NCI-H2081 treated with DMSO at 0.1 percent for 48 hours (cell line): ENCODE data around the gene MRPS30.
"Not testable (repeated sequence)": the region's sequence is repeated elsewhere in the genome, so short reads cannot be mapped to it uniquely, and the experiment has no call there.

Source experiments
- DNase-seq: peaks from one replicate; lab custom pipeline; 2025; lab: John Stamatoyannopoulos, UW

The MRPS30 gene

GRCh38 chr5:44808435-44809214 is at the start of gene MRPS30:
TSS of gene MRPS30 (plus strand) at chr5:44808947. CDS start at chr5:44808963, 16 bp downstream.
- DNase-seq: peak; percentile 100

GRCh38 chr5:44769200-44769876 is 39.4 kb upstream of the MRPS30 start:
- no peak for DNase-seq

DNA sequence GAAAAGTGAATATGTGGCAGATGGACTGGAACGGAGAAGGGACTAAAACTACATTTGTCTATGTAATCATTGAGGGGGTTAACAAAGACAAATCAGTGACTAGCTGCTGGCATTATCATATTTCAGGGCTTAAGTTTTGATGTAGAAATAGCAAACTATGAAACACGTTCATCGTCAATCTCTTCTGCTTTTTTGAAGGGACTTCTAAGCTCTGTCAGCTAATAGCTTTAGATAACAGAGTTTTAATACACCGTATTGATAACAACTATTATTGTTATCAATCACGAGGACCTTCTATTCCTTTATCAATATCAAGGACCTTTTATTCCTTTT is 38.9 kb upstream of the MRPS30 start:
- DNase-seq: no peak

DNA sequence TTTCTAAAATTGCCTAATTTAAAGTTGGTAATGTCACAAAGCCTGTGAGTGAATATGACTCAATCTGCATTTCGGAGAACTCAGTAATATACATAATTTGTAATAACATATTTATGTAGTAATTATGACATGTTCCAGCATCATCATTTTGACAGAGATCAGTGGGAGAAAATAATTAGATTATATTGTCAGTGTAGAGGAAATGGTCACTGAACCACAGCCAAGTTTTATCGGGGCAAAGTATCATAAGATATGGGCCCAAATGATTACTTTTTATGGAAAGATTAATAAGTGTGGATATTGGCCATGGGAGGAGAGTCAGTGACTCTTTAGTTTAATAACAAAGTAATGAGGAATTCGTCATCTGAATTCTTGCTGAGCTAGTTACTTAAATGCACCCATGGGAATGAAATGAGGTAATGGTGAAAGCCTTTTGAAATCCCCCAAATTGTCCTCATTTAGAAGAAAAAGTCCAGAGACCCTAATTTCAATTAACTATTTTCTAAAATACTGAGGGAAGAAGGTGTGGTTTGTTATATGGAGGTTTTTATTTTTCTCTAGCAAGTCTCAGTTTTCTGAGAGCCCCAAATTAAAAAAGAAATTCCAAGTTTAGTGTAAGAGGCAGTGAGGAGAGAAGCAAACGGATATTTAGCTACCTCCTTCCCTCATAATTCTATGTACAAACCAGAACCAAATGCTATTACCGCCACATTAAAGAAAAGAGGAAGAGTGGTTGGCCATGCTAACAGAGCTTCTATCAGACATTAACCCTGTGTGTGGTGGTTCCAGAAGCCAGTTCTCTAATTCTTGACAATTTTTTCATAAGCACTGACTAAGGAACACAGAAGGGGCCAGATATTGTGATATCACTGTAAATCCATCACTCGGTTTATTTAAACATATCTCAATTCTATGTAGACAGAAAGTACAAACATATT is 37.7 kb upstream of the MRPS30 start:
- no peak for DNase-seq

GRCh38 chr5:44772397-44772796 is 36.4 kb upstream of the MRPS30 start:
- not testable (repeated sequence) for DNase-seq

DNA sequence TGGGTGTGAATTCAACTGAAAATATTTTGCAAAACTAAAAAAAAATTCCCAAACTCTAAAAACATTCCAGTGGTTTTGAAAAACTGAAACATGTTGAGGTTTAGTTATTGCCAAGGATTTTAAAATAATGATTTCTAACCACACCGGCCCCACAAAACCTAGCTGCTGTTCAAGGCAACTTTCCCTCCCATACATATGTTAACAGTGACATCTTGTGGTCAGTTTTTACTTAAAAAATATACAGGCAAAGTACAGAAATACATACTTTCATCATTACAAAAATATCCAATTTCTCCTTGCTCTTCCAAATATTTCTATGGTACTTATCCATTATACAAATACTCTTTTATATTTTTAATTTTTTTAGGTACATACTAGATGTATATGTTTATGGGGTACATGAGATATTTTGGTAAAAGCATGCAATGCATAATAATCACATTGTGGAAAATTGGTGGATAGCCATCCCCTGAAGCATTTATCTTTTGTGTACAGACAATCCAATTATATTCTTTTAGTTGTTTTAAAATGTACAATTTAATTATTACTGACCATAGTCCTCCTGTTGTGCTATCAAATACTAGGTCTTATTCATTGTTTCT is 34.4 kb upstream of the MRPS30 start:
- DNase-seq: peak; percentile 52

- no peak for DNase-seq
These were observed 29.6 kb upstream of the MRPS30 start for GRCh38 chr5:44779167-44779566.

- DNase-seq: no peak
These were observed 25.0 kb upstream of the MRPS30 start for GRCh38 chr5:44783634-44784315.

DNA sequence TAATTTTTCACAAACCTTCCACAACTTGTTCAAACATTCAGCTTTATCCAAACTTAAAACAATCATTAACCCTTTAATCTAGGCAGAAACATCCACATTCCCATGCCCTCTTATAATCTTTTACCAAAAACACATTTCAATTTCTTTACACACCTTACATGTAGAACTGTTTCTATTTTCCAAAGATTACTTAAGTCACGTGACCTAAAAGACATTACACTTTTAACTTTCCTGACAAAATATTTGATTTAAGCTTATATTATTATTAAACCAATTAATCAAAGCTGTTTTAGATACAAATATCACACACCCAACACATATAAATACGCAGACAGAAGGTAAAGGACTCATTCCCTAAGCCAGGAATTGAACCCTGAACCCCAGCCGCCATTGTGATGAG is 21.0 kb upstream of the MRPS30 start:
- no peak for DNase-seq

- DNase-seq: not testable (repeated sequence)
These were observed 19.3 kb upstream of the MRPS30 start for GRCh38 chr5:44789372-44789995.

- not testable (repeated sequence) for DNase-seq
These were observed 16.6 kb upstream of the MRPS30 start for GRCh38 chr5:44792031-44792673.

DNA sequence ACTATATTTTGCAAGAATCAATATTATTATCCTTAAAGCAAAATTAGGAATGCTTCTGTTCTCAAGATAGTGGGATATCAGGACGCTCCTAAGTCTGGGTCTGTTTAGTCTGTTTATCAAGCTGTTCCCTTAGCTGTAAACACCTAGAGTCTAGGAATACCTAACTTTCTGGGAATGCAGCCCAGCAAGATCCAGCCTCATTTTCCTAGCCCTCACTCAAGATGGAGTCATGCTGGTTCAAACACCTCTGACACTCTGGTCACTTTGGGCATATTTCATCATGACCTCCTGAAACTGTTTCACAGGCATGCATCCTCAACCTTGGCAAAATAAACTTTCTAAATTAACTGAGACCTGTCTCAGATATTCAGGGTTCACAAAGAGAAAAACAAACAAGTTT is 14.4 kb upstream of the MRPS30 start:
- no peak for DNase-seq

GRCh38 chr5:44795496-44795895 is 13.3 kb upstream of the MRPS30 start:
- no peak for DNase-seq

GRCh38 chr5:44797841-44798240 is 10.9 kb upstream of the MRPS30 start:
- DNase-seq: no peak

DNA sequence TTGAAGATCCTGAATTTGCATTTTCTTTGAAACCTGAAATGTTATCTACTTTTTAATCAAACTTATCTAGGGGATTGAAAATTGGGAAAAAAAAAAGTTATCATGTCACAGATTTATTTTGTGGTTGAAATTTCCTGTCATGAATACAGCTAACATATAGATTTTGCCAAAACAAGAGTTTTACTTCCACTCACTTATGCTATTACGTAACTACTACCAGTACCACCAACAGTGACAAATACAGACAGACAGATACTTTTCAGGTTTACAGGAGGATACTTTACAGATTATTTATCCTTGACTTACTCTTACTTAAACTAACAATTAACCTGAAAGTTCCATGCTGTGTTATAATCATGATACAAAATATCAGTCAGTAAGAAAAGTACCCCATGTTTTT is 6.8 kb upstream of the MRPS30 start:
- DNase-seq: no peak

DNA sequence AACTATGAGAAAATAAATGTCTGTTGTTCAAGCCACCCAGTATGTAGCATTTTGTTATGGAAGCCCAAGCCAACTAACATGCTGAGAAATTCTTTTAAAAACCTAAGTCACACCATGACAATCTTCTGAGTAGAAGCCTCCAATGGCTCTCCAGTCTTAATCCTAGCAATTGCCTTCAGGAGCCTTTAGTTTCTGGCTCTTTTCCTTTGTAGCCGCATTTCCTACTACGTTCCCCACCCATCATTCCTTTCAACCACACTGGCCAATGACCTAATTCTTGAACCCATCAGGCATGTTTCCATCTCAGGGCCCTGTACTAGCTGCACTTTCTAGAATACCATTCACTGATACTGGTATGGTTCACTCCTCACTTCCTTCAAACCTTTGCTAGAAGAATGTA is 2.1 kb upstream of the MRPS30 start:
- DNase-seq: no peak

DNA sequence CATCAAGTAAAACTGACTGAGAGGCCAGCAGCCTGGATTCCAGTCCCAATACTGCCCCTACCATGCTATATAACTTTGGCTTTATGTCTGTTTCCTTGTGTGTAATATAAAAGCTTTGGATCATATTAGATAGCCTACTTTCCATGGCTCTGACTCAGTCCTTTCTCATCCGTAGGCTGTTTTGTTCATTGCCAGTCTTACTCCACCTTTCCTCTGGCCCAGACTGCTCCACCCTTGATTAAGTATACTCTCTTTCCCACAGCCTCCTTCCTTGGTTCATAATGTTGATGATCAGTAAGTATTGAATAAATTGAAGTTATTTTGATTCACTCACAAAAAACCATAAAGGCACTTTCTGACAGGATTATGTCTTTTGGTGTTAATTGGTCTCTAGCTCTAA is 1.5 kb upstream of the MRPS30 start:
- DNase-seq: no peak

DNA sequence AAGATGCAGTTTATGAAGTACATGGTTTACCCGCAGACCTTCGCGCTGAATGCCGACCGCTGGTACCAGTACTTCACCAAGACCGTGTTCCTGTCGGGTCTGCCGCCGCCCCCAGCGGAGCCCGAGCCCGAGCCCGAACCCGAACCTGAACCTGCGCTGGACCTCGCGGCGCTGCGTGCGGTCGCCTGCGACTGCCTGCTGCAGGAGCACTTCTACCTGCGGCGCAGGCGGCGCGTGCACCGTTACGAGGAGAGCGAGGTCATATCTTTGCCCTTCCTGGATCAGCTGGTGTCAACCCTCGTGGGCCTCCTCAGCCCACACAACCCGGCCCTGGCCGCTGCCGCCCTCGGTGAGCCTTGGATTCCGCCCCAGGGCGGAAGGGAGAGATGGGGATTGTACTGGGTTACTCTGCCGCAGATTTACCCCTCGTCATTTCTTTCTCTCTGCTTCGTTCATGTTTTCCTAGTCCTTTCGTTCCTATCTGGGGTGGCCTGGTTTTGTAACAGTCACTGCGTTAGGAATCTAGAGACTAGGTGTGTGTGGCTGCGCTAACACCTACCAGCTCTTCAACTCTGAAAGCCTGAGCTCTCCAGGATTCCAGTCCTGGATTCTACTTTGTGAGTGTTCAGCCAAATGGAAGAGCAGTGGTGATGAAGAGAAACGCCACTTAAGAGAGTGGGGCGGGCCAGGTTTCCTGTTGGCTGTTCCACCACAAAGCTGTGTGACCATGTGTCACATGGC is 638 bp downstream of the MRPS30 start:
- DNase-seq: peak; percentile 65

- no peak for DNase-seq
These were observed 1.2 kb downstream of the MRPS30 start for GRCh38 chr5:44809956-44810420.

GRCh38 chr5:44814761-44815160 is 6.0 kb downstream of the MRPS30 start:
- DNase-seq: no peak
